ENCODE results near the gene DYSF.

The DYSF gene

DNA sequence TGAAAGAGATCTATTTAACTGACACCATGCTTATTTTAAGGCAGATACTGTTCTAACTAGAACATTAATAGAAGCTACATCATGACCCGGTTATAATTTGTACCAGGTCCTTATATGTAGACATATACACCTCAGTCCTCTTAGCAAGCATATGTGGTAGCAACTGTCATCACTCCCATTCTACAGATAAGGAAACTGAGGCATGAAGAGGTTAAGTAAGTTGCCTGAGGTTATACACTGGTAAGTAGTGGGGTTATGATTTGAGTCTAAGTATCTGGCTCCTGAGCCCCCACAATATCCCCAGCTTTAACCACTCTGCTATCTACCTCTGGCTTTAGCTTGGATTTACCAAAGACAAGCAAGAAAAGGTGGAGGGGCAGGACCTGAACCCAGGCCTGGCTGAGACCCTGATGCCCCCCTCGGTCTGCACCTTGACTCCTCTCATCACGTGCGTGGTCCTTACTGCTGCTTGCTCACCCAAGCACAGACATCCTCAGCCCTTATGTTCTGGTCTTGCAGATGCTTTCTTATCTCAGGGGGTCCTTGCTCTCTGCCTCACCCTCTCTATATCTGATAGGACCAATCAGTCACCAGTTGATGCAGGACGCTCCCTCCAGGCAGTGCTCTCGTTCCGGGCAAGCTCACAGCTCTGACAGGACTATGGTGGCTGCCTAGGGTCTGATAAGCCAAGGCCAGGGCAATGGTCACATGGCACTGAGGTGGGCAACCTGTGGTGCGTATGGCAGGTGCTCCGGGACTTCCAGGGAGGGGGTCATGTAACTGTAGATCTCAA, 4.0 kb downstream of the DYSF start:
- H3K4me3 ChIP-seq (replicated peaks; ENCODE audit: low read depth, low read length) = no peak overlapping the region
- no peak for DNase-seq (ENCODE audit: low read depth)
- TF ChIP-seq, protein P1, sequence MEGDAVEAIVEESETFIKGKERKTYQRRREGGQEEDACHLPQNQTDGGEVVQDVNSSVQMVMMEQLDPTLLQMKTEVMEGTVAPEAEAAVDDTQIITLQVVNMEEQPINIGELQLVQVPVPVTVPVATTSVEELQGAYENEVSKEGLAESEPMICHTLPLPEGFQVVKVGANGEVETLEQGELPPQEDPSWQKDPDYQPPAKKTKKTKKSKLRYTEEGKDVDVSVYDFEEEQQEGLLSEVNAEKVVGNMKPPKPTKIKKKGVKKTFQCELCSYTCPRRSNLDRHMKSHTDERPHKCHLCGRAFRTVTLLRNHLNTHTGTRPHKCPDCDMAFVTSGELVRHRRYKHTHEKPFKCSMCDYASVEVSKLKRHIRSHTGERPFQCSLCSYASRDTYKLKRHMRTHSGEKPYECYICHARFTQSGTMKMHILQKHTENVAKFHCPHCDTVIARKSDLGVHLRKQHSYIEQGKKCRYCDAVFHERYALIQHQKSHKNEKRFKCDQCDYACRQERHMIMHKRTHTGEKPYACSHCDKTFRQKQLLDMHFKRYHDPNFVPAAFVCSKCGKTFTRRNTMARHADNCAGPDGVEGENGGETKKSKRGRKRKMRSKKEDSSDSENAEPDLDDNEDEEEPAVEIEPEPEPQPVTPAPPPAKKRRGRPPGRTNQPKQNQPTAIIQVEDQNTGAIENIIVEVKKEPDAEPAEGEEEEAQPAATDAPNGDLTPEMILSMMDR (IDR thresholded peaks at IDR 0.05; ENCODE audit: low read length, missing control alignments) = no peak

DNA sequence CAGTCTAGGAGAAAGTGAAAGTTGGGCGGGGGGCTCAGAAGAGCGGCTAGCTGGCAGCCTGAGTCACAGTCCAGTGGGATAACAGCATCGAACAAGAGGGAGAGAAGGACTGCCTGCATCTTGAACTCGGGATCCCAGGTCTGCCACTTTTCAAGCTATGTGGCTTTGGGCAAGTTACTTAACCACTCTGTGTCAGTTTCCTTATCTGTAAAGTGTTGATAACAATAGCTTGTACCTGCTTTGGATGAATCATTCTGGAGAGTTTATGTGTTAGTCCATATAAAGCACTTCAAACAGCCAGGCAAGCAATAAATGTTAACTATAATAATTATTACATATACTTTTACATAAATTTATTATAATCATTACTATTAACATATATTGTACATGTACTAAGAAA, 4.6 kb downstream of the DYSF start:
- DNase-seq (ENCODE audit: low read depth) = no peak
- TF ChIP-seq, protein P1 (IDR thresholded peaks at IDR 0.05; ENCODE audit: low read length, missing control alignments) = no peak
- no peak overlapping the region for H3K4me3 ChIP-seq (replicated peaks; ENCODE audit: low read depth, low read length)

DNA sequence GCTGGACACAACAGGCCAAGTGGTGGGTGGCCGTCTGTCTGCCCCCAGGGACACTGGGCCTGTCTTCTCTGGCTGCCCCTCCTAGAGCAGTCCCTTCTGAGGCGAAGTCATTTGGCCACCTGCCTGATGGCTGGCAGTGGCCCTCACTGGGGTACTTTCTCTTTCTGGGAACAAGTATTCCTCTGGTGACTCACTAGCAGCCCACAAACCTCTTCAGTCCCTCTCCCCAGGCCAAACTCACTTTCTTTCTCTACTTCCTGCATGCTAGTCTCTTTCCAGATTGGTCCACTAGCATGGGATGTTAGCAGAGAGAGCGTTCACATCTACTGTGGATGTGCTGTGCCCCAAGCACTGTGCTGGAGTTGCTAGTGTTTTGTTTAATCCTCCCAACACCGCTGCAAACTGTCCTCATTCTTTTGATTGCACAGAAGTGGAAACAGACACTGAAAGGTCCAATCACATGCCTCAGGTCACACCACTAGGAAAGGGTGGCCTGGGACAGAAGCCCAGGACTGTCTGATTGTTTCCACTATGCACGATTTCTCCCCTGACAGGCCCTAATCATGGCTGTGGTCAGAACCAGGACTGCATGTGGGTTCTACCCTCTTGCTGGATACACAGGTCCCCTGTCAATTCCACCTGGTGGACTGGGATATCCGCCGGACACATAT, 5.2 kb downstream of the DYSF start:
- no peak overlapping the region for H3K4me3 ChIP-seq (replicated peaks; ENCODE audit: low read depth, low read length)
- DNase-seq (ENCODE audit: low read depth) = peak; percentile 45
- TF ChIP-seq, protein P1 (IDR thresholded peaks at IDR 0.05; ENCODE audit: low read length, missing control alignments) = no peak

- no peak for DNase-seq (ENCODE audit: low read depth)
- TF ChIP-seq, protein P1 (IDR thresholded peaks at IDR 0.05; ENCODE audit: low read length, missing control alignments) = no peak
Measured at GRCh38 chr2:71459084-71459431, 5.7 kb downstream of the DYSF start.

GRCh38 chr2:71460056-71460455, 6.7 kb downstream of the DYSF start:
- TF ChIP-seq, protein P1 (IDR thresholded peaks at IDR 0.05; ENCODE audit: low read length, missing control alignments) = no peak
- H3K4me3 ChIP-seq (replicated peaks; ENCODE audit: low read depth, low read length) = no peak overlapping the region
- DNase-seq (ENCODE audit: low read depth) = no peak

More at GRCh38 chr2:71459084-71459431, 5.7 kb downstream of the DYSF start:
- H3K4me3 ChIP-seq (replicated peaks; ENCODE audit: low read depth, low read length) = no peak overlapping the region

DNA sequence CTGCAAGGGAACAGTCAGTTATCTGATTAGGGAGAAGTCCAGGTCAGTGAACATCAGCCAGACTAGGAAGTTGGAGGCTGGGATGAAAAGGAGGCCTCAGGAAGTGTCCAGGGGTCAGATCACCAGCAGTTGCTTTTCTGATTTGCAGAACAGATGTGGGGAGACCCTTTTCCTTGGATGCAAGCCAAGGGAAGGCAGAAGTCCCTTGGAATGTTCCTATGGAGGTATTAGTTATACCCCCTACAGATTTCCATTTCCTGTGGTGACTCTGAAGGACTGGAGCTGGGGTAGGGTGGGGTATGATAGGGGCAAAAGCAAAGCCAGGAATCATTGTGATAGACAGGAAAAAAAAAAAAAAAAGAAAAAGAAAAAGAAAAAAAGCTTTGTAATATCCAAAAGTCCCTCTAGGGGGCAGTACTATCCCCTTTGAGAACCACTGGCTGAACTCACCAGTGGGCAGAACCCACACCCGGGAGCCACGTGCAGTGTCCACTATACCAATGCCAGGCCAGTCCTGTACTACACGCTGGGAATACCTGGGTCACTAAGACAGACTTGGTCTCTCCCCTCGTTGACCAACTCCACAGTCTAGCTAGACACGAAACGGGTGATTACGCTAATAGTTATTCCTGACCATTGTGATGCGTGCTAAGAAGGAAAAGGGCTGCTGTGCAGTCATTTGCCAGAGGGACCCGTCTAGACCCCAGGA, 7.4 kb downstream of the DYSF start:
- TF ChIP-seq, protein P1 (IDR thresholded peaks at IDR 0.05; ENCODE audit: low read length, missing control alignments) = peak; percentile 58
- H3K4me3 ChIP-seq (replicated peaks; ENCODE audit: low read depth, low read length) = no peak overlapping the region
- DNase-seq (ENCODE audit: low read depth) = peak; percentile 54
